OCI-LY7 (cell line): Measurements from ENCODE around the gene COL4A2. TPM values are rescaled to one million over a fixed set of nuclear protein-coding genes. Genes with fewer than 3 reads are reported as not detected.
A peak's percentile ranks its signal among the peaks of the same experiment; 100 is the strongest.

Experiments
- BruUV-seq: library from RNA; stranded (reverse); fragments of 400-500 nt; replicated peaks from 2 replicates; lab custom pipeline; 2021; lab: Mats Ljungman, UMichigan
- CTCF ChIA-PET: fragments of 300-600 bp; sonication (Branson Sonifier 250); formaldehyde crosslinking; loops from one replicate; lab custom pipeline; 2022; ENCODE audit warnings: antibody characterized with exemption; ENCODE audit not compliant: unreplicated experiment; lab: Charles Lee
- POLR2A ChIA-PET: fragments of 300-600 bp; sonication (Branson Sonifier 250); formaldehyde crosslinking; loops from one replicate; lab custom pipeline; 2022; ENCODE audit warnings: antibody characterized with exemption; lab: Charles Lee
- DNase-seq: peaks from one replicate; pipeline ENCODE4 v3.0.0-alpha.2; 2015; ENCODE audit warnings: low spot score
- H2AFZ ChIP-seq: fragments of 200-600 bp; sonication (generic), shearing (Covaris generic); 2 replicates; pipeline ENCODE4 v1.6.1; 2014; ENCODE audit warnings: mild to moderate bottlenecking, antibody characterized with exemption, low read length, moderate library complexity
- H3K27ac ChIP-seq: fragments of 200-600 bp; sonication (generic); 2 replicates; pipeline ENCODE4 v1.5.1; 2014; ENCODE audit warnings: mixed run types, low read depth, mild to moderate bottlenecking, moderate library complexity, low read length, inconsistent platforms; ENCODE audit not compliant: poor library complexity, severe bottlenecking
- H3K36me3 ChIP-seq: fragments of 200-600 bp; sonication (generic); 2 replicates; pipeline ENCODE4 v1.6.1; 2014; ENCODE audit warnings: mild to moderate bottlenecking, antibody characterized with exemption, low read length, moderate library complexity, mixed read lengths; ENCODE audit not compliant: insufficient read depth
- H3K4me1 ChIP-seq: fragments of 200-600 bp; sonication (generic); 2 replicates; pipeline ENCODE4 v1.5.1; 2014; ENCODE audit warnings: mild to moderate bottlenecking, low read length; ENCODE audit not compliant: insufficient read depth, poor library complexity, severe bottlenecking
- H3K4me2 ChIP-seq: fragments of 200-600 bp; sonication (generic); 2 replicates; pipeline ENCODE4 v1.6.1; 2014; ENCODE audit warnings: mild to moderate bottlenecking, low read length
- H3K4me3 ChIP-seq: fragments of 200-600 bp; sonication (generic); 2 replicates; pipeline ENCODE4 v1.5.1; 2014; ENCODE audit warnings: mild to moderate bottlenecking, low read depth, low read length; ENCODE audit not compliant: poor library complexity, severe bottlenecking
- H3K79me2 ChIP-seq: fragments of 200-600 bp; sonication (generic); 2 replicates; pipeline ENCODE4 v1.6.1; 2016; ENCODE audit warnings: low read depth, mild to moderate bottlenecking, low read length, moderate library complexity, mixed read lengths; ENCODE audit not compliant: insufficient read depth
- H3K9me2 ChIP-seq: fragments of 200-600 bp; sonication (generic); 2 replicates; pipeline ENCODE4 v1.6.1; 2016; ENCODE audit warnings: mild to moderate bottlenecking, low read length, mixed read lengths; ENCODE audit not compliant: insufficient read depth
- H3K9me3 ChIP-seq: fragments of 200-600 bp; sonication (generic); 2 replicates; pipeline ENCODE4 v1.6.1; 2014; ENCODE audit warnings: mild to moderate bottlenecking, mixed run types, low read length, mixed read lengths
- H4K20me1 ChIP-seq: fragments of 200-600 bp; sonication (generic); 2 replicates; pipeline ENCODE4 v1.6.1; 2014; ENCODE audit warnings: mild to moderate bottlenecking, antibody characterized with exemption, low read length, moderate library complexity, mixed read lengths; ENCODE audit not compliant: insufficient read depth
- EZH2phosphoT487 ChIP-seq: fragments of 200-600 bp; sonication (generic); IDR thresholded peaks from 2 replicates; pipeline ENCODE4 v1.6.1; 2018; ENCODE audit warnings: low read depth, borderline replicate concordance, mild to moderate bottlenecking, mixed run types, antibody characterized with exemption, low read length, moderate library complexity, mixed read lengths
- intact Hi-C: fragments of 100-400 bp; cut with micrococcal nuclease; formaldehyde crosslinking; loops from one replicate; pipeline ENCODE4 v1.10.0; 2022; ENCODE audit not compliant: unreplicated experiment
- total RNA-seq, 2 experiments: library from RNA; depleted of rRNA in 1 of 2; stranded (reverse); fragments of >200 nt in 1 of 2; shearing (Covaris generic) in 1 of 2; gene quantifications; 2 replicates each; pipeline ENCODE4 v1.2.3, GENCODE V29; 2014 to 2022
- TF ChIP-seq, protein P1 (sequence below): fragments of 200-600 bp; sonication (generic); conservative IDR thresholded peaks from 2 replicates; pipeline ENCODE4 v1.5.1; 2014; ENCODE audit warnings: mild to moderate bottlenecking, antibody characterized with exemption, low read length, moderate library complexity, mixed read lengths

Gene COL4A2
- total RNA-seq, 2 experiments from 2014 or later = 0.34 TPM; not detected in 1

DNA sequence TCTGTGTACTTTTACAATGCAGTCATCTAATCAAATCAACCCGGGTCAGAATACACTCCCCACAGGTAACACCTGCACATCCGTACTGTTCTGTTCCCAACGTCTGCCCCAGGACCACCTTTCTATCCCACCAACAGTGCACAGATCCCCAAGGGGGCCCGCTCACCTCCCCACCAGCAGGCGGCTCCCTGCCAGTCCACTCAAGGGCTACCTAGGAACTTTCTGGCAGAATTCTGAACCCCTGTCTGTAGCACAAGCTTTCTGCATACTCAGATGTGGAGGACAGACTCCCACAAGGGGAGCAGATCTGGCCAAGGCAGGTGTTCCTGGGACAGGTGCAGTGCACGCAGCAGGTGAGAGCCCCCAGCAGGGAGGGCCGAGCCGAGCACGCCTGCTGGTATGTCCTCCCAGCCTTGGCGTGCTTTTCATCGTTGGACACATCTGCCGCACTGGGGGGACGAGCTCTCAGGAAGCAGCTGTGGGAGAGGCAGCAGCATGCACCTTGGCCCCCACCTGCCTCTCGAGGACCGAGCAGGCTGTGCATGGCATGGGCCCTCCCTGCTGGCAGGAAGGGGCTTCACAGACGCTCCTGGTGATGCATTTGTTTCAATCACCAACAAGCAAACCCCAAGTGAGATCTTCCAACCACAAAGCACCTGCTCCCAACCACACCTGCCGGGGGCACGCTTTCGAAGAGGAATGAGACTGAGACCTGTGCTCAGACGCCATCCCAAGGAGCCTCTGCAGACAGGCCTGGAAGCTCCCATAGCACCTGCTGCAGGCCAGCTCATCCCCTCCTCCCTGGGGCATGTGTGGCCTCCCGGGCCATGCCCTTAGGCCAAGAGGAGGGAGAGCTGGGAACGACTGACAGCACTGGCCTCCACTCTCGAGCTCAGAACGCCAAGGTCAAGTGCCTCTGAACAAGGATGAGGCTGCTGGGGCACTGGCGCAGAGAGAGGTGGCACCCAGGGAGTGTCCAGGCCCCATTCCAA lies 218.5 kb downstream of the COL4A2 start:
- Histone ChIP-seq H3K4me1 (no peaks in the 10 kb centered on the region), H3K4me3 (no peak overlapping the region), H4K20me1 (no peaks in the 10 kb centered on the region), H3K9me2 (no peaks in the 10 kb centered on the region), H3K79me2 (no peaks in the 10 kb centered on the region), H3K36me3 (no peaks in the 10 kb centered on the region), H2AFZ (no peak overlapping the region), H3K9me3 (no peaks in the 10 kb centered on the region), H3K4me2 (no peak overlapping the region), H3K27ac (no peak overlapping the region)
- CTCF ChIA-PET = no interaction called here
- intact Hi-C loops = no loop called here
- BruUV-seq = no TSS peak
- TF ChIP-seq EZH2phosphoT487 = no peak
- TF ChIP-seq, protein P1, sequence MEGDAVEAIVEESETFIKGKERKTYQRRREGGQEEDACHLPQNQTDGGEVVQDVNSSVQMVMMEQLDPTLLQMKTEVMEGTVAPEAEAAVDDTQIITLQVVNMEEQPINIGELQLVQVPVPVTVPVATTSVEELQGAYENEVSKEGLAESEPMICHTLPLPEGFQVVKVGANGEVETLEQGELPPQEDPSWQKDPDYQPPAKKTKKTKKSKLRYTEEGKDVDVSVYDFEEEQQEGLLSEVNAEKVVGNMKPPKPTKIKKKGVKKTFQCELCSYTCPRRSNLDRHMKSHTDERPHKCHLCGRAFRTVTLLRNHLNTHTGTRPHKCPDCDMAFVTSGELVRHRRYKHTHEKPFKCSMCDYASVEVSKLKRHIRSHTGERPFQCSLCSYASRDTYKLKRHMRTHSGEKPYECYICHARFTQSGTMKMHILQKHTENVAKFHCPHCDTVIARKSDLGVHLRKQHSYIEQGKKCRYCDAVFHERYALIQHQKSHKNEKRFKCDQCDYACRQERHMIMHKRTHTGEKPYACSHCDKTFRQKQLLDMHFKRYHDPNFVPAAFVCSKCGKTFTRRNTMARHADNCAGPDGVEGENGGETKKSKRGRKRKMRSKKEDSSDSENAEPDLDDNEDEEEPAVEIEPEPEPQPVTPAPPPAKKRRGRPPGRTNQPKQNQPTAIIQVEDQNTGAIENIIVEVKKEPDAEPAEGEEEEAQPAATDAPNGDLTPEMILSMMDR = no peak
- POLR2A ChIA-PET = no interaction called here
- DNase-seq = peak; percentile 1

DNA sequence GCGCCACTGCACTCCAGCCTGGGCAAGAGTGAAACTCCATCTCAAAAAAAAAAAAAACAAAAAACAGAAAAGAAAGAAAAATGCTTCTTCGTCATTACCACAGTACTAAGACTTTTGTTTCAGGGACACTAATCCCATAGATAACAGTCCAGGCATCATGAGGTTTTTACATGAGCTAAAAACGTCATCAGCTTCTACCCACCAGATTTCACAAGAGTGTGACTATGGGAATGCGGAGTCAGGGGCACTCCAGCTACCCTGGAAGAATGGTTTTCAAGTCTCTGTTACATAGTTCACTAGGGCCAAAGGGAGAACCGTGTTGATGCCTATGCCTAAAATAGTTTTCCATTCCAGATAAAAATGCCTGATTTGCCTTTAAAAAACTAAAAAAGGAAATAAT lies 221.3 kb downstream of the COL4A2 start:
- no TSS peak for BruUV-seq
- TF ChIP-seq, protein P1 = no peak
- TF ChIP-seq EZH2phosphoT487 = no peak
- POLR2A ChIA-PET = no interaction called here
- Histone ChIP-seq H3K4me3 (no peak overlapping the region), H2AFZ (no peak overlapping the region), H3K4me2 (no peak overlapping the region), H3K9me2 (no peaks in the 10 kb centered on the region), H4K20me1 (no peaks in the 10 kb centered on the region), H3K9me3 (no peaks in the 10 kb centered on the region), H3K4me1 (no peaks in the 10 kb centered on the region), H3K36me3 (no peaks in the 10 kb centered on the region), H3K27ac (no peak overlapping the region), H3K79me2 (no peaks in the 10 kb centered on the region)
- CTCF ChIA-PET = no interaction called here
- intact Hi-C loops = no loop called here
- DNase-seq = no peak

DNA sequence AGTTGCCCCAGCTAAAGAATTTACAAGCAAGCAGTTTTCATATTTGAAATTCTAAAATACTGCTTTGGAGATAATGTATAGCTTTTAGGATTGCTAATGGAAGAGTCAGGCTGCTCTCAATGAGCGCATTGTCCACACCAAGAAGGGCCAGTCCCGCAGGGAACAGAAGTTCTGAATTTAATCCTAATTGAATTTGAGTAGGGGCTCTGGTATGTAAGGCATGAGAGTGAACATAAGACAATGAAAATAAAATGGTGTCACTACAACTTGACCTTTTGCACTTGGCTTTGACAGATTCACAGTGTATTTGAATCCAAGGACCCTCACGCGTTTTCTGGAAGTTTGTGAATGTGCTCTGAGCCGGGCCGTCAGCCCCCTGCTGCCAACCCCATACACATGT lies 221.8 kb downstream of the COL4A2 start:
- Histone ChIP-seq H3K9me2 (no peaks in the 10 kb centered on the region), H4K20me1 (no peaks in the 10 kb centered on the region), H3K4me1 (no peaks in the 10 kb centered on the region), H3K36me3 (no peaks in the 10 kb centered on the region), H3K4me2 (no peak overlapping the region), H3K9me3 (no peaks in the 10 kb centered on the region), H3K79me2 (no peaks in the 10 kb centered on the region), H3K27ac (no peak overlapping the region), H2AFZ (no peak overlapping the region), H3K4me3 (no peak overlapping the region)
- intact Hi-C loops = no loop called here
- no peak for DNase-seq
- ChIA-PET CTCF (no interaction called here), POLR2A (no interaction called here)
- no TSS peak for BruUV-seq
- TF ChIP-seq, protein P1 = no peak
- TF ChIP-seq EZH2phosphoT487 = no peak
